GM18507 (cell line): ENCODE results near the gene RNFT2.
"Not testable (repeated sequence)": the region's sequence is repeated elsewhere in the genome, so short reads cannot be mapped to it uniquely, and the experiment has no call there.

ENCODE experiments used
- DNase-seq: peaks from one replicate; pipeline ENCODE4 v3.0.0; 2011; ENCODE audit warnings: low read depth; ENCODE audit not compliant: insufficient read length; ENCODE audit errors: extremely low spot score
- FAIRE-seq: peaks from 2 replicates; lab custom pipeline; 2011; peaks lifted over from hg19 to GRCh38; lab: Jason Lieb, UNC

The RNFT2 gene

DNA sequence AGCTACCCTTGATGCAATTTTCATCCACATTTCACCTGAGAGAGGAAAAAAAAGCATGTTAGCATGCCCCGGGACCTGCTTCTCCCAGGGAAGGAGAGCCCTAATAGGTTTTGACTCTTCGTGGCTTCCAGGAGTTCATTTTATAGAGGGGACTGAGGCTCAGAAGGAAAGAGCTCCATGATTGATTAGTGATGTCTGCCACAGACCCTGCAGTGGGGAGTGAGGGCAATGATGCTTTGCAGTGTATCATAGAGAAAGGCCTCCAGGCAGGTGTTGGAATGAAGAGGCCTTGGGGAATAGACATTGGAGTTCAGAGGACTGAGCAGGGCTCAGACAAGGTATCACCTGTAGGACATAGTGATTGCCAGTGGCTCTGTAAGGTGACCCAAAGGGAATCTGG is 41.5 kb downstream of the RNFT2 start:
- DNase-seq (no peak), FAIRE-seq (no peak)

DNA sequence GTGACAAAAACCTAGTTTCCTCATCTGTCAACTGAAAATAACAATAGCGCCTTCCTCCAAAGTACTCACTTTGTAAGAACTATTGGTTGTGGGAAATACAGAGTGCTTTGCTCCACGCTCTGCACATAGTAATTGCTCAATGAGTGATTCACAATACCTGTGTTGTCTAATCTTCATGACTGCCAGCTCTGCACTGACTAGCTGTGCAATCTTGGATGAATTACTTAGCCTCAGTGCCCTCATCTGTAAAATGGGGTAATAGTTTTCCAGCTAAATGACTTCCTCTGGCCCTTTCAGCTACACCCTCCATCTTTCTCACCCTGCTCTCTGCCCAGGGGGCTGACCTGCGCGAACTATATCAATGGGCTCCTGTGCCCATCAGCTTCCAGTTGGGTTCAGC is 42.8 kb downstream of the RNFT2 start:
- FAIRE-seq (no peak), DNase-seq (no peak)

DNA sequence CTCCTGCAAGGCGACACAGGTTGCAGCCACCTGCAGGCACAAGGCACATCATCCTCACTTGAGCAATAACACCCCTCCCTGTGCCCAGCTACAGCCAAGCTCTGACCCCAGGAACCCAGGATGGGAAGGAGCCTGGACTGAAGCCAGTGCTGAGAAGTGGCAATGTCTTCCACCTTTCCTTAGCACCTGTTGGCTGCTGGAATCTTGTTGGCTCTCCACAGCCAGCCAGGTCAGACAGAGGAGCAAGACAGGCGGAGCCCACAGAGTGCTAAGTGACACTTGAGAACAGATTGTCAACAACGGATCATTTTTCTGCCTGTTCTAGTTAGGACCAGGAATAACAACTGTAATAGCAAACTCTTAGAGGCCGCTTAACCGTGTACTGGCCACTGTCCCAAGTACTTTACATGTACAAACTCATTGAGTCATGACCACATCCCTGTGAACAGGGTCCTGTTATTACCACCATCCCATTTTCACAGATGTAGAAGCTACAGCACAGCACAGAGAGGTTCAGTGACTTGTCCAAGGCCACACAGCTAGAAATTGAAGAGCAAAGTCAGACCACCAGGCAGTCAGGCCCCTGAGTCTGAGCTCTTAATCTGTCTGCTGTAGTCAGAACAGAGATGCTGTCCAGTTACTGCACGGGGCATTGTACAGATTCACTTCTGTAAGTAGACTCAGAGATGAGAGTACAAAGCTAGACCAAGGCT is 45.6 kb downstream of the RNFT2 start:
- FAIRE-seq, result no peak
- DNase-seq, result no peak

DNA sequence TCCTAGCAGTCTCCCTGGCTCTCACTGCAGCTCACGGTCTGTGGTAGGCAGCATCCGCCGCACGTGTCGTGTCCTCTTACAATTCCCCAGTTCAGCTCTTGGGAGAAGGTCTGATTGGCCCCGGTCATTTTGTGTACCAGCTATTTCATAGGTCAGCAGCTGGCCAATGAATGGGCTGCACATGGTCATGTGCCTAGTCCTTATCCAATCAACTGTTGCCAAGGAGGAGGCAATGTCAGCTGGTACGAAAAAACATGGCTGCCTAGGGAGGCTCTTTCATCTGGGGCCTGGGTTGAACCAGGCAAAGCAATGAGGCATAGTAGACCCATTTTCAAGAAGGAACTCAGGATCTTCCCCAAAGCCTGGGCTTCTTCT is 46.1 kb downstream of the RNFT2 start:
- FAIRE-seq, result no peak
- no peak for DNase-seq

DNA sequence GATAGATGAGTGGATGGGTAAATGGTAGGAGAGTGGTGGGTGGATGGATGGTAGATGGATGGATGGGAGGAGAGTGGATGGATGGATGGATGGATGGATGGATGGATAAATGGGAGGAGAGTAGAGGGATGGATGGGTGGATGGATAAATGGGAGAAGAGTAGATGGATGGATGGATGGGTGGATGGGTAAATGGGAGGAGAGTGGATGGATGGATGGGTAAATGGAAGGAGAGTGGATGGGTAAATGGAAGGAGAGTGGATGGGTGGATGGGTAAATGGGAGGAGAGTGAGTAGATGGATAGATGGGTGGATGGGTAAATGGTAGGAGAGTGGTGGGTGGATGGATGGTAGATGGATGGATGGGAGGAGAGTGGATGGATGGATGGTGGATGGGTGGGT is 51.4 kb downstream of the RNFT2 start:
- DNase-seq, FAIRE-seq: not testable (repeated sequence)

DNA sequence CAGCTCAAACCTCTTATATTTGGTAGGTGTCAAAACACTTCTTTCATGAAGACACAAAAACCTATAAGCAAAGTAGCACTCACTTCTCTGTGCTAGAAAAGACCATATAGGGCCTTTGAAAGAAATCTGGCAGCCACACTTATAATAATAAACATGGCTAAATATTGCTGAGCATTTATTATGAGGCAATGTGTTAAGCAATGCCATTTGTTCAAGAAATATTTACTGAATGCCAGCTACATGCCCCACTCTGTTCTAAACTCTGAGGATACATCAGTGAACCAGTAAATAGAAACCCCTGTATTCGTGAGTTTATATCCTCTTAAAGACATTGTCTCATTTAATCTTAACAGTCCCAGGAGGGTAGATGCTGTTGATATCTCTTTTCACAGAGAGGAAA is 52.0 kb downstream of the RNFT2 start:
- DNase-seq (no peak), FAIRE-seq (no peak)

DNA sequence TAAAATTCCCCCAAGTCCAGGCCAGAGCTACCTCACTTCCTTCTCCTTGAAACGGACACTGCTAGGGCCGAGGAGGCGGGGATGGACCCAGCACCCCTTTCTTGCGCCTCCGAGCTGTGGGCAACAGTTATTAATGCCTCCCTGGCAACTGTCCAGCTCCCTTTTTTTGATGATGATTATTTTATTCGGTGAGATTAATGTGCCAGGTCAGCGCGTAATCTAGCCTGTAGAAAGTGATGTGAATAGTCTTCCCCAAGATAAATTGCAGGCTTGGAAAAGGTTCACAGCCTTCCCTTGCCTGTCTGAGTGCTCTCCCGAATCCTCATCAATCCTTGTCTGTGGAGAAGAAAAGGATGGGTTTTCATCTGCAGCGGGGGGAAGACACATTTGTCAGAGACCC is 54.3 kb downstream of the RNFT2 start:
- FAIRE-seq, result no peak

DNA sequence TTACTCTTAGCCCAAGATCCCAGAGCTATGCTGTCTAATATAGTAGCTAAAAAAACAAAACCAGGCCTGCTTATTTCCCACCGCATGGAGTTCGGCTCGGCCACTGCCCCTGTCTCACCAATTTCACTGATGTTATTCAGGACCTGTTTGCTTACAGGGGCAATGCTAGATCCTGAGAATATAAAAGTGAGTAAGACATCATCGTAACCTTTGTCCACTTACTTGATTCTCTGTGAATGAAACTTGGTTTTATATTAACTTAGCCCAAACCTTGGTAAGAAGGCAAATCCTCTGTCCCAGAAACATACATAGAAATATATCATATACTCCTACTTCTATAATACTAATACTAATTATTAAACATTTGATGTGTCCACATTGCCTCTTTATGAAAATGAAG is 56.6 kb downstream of the RNFT2 start:
- FAIRE-seq, result no peak
- DNase-seq, result no peak

More for the DNA sequence above, 54.3 kb downstream of the RNFT2 start:
- no peak for DNase-seq

DNA sequence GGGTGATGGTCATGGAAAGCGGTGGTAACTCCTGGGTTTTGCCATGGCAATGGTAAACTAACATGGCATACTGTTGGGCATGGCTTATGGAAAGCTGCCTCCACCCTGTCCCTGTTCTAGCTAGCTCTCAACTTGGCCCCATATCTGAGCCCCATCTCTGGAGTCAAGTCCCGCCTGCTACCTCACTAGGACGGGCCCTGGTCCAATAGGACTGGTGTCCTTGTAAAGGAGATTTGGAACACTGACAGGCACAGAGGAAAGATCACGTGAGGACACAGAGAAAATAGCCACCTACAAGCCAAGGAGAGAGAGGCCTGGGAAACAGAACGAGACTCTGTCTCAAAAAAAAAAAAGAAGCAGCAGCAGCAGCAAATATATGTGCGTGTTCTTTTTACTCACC is 59.8 kb downstream of the RNFT2 start:
- FAIRE-seq, result no peak
- DNase-seq, result no peak

DNA sequence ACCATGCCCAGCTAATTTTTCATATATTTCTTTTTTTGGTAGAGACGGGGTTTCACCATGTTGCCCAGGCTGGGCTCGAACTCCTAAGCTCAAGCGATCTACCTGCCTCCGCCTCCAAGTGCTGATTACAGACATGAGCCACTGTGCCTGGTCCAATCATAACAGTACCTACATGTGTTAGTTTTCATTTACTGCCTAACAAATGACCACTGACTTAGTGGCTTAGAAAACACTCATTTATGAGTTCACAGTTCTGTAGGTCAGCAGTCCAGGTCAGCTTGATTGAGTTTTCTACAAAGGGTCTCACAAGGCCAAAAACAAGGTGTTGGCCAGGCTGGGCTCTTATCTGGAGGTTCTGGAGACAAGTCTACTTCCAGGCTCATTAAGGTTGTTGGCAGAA is 60.6 kb downstream of the RNFT2 start:
- DNase-seq (no peak), FAIRE-seq (no peak)

DNA sequence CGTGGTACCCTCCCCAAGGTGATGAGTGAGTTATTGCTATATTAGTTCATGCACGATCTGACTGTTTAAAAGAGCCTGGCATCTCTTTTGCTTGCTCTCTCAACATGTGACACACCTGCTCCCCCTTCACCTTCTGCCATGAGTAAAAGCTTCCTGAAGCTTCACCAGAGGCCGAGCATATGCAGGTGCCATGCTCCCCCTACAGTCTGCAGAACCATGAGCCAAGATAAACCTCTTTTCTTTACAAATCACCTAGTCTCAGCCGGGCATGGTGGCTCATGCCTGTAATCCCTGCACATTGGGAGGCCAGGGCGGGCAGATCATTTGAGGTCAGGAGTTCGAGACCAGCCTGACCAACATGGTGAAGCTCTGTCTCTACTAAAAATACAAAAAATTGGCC is 61.8 kb downstream of the RNFT2 start:
- DNase-seq (no peak), FAIRE-seq (no peak)

DNA sequence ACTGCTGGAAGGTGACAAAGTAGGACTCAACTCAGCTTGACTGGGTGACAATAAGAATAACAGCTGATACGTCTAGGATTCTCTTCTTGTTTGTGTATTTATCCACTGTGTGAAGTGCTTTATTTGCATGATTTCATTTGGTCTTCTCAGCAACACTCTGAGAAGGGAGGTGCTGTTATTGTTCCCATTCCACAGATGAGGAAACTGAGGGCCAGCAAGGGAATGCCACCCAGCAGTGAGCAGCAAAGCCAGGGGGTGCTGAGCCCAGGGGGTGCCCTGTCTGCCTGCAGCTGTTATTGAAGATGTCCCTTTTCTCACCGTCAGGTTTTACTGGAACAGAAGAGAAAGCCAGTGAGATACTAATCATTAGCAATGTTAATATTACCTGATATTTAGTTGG is 62.8 kb downstream of the RNFT2 start:
- no peak for FAIRE-seq

DNA sequence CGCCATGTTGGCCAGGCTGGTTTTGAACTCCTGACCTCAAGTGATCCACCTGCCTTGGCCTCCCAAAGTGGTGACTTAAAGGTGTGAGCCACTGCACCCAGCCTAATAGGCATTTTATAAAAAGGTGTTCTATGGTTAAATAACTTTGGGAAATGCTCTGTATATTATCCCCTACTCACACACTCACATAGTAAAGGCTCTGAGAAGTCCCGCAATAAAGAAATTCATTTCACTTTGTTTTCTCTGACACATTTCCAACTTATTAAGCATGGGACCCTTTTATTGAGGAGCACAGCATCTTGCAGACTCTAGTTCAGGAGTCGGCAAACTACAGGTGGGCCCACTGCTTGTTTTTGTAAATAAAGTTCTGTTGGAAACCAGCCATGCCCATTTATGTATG is 63.9 kb downstream of the RNFT2 start:
- DNase-seq (no peak), FAIRE-seq (no peak)

More for the DNA sequence above, 62.8 kb downstream of the RNFT2 start:
- DNase-seq, result no peak

DNA sequence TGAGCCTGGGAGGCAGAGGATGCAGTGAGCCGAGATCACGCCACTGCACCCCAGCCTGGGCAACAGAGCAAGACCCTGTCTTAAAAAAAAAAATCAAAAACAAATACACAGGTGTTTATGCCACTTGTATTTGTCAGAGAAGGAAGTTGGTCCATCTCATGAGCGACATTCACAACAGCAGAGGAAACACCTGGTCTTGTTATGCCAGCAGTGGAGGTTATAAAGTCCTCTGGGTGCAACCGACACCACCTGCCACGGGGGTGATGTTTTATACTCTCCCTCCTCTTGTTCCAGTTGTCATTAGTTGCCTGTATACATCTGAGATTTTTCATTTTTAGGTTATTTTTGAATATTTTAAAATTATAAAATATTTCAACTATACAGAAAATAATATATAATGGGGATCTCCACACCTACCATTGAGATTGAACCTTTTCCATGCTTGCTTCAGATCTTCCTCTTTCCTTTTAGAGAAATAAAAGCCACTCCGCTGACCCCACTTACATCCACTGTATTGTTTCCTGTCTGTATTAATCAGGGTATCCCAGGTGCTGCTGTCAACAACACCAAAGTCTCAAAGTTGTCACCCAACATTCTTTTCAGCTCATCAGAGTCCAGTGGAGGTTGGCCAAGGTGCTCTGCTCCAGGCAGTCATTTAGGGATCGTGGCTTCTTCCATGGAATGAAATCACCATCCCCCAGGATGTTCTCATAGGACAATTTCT is 65.1 kb downstream of the RNFT2 start:
- FAIRE-seq (no peak), DNase-seq (no peak)

DNA sequence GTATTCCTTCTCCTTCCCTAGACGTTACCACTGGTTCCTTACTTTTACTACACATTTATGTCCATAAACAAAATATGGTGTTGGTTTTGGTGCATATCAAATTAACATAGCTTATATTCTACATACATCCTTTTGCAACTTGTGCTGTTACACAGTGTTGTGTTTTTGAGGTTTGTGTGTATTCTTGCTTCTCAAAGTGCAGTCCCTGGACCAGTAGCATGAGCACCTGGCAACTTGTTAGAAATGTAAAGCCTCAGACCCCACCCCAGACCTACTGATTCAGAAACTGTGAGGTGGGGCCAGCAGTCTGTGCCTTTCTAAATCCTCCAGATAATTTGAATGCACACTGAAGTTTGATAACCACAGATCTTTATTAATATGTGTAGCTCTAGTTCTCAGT is 65.9 kb downstream of the RNFT2 start:
- no peak for DNase-seq
- FAIRE-seq, result no peak

DNA sequence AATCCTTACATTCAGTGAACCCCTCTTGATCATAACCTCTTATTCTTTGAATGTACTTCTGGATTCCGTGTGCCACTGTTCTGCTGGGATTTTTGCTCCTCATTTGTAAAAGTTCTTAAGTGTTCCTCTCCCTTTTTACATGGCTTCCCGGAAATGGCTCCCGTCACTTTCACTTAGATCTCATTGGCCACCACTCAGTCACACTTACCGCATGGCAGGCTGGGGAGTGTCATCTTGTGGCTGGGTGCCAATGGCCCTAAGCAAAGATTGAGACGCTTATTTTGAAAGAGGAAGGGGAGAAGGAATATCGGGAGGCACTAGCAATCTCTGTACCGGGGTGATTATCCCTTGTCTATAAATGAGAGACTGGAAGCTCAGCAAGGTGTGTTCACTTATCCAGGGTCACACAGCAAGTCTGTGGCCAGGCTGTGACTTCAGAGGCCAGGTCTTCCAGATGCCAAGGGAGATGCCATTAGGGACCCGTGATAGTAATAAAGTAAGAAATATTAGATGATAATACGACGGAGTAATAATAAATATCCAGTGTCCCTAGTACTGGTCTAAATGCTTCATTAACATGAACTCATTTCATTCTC is 68.8 kb downstream of the RNFT2 start:
- FAIRE-seq, result no peak
- no peak for DNase-seq

DNA sequence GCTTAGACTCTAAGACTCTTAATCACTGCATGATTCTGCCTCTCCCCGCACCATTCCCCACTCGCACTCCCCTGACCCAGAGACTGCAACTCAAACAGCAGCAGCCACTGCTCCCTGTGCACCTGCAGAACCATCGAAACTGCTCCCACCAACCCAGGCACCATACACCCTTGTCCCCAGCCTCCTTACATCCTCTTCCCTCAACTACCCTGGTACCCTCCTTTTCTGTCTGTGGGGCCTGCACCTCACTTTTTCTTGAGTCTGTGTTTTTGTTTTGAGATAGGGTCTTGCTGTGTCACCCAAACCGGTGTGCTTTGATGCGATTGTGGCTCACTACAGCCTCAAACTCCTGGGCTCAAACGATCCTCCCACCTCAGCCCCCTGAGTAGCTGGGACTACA is 69.4 kb downstream of the RNFT2 start:
- DNase-seq (no peak), FAIRE-seq (no peak)

DNA sequence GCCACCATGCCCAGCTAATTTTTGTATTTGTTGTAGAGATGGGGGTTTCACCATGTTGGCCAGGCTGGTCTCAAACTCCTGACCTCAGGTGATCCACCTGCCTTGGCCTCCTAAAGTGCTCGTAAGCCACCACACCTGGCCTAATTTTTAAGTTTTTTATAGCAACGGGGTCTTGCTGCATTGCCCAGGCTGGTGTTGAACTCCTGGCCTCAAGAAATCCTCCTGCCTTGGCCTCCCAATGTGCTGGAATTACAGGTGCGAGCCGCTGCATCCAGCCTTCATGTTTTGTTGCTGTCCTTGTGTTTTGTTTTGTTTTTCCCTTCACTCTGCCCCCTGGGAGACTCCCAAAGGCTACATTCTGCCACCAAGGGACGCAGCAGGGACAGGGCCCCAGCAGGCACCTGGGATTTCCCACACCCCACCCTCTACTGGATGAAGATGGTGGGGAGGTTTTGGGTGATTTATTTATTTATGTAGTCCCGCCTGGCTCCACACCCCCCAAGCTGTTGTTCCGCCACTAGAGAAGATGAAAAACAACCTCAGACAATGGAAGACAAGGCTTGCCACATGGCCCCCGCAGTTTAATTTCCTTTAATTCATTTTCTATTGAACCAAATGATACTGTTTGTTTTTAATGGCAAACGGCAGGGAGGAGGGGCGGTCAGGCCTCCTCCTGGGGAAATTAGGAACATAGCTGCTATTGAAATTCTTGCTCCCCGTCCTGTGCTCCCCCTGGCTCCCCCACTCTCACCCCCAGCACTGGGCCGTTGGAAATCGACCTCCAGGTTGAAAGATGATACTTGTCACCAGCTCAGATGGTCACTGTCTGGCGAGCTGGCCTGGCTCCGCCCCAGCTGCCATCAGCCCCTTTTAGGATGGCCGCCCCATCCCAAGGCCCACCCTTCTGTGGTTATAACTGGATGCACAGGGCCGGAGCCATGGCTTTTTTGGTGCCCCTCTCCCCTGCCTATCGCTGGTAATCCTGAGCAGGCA is 70.3 kb downstream of the RNFT2 start:
- DNase-seq (no peak), FAIRE-seq (no peak)

DNA sequence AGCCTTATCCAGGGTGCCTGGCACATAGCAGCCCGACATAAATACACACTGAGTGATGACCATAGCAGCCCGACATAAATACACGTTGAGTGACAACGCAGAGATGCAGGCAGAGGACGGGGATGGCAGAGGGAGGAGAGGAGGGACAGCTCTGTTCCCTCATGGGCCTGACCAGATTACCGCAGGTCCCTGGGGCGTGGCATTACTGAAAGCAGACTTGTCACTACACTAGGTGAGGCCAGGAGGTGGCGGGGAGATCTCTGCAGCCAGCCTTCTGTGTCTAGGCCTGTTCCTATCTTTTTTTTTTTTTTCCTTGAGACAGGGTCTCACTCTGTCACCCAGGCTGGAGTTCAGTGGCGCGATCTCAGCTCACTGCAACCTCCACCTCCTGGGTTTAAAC is 74.1 kb downstream of the RNFT2 start:
- FAIRE-seq (no peak), DNase-seq (no peak)
